Left ventricle myocardium inferior (tissue), 1 donor: ENCODE data around the gene MALRD1. TPM values are rescaled to one million over a fixed set of nuclear protein-coding genes. Genes with fewer than 3 reads are reported as not detected.

Experiments used
- DNase-seq: peaks from one replicate; pipeline ENCODE4 v3.0.0-alpha.2; 2020
- H3K27ac ChIP-seq: fragments of 200-600 bp; replicated peaks from 2 replicates; pipeline ENCODE4 v1.8.0; 2021
- H3K27me3 ChIP-seq: fragments of 200-600 bp; 2 replicates; pipeline ENCODE4 v1.8.0; 2021; ENCODE audit warnings: low read depth
- H3K36me3 ChIP-seq: fragments of 200-600 bp; 2 replicates; pipeline ENCODE4 v1.8.0; 2021
- H3K4me1 ChIP-seq: fragments of 200-600 bp; 2 replicates; pipeline ENCODE4 v1.8.0; 2021
- H3K4me3 ChIP-seq: fragments of 200-600 bp; 2 replicates; pipeline ENCODE4 v1.8.0; 2021; ENCODE audit warnings: mild to moderate bottlenecking, moderate library complexity
- H3K9me3 ChIP-seq: fragments of 200-600 bp; replicated peaks from 2 replicates; pipeline ENCODE4 v1.8.0; 2021
- CTCF ChIP-seq: fragments of 200-600 bp; IDR thresholded peaks from 2 replicates; pipeline ENCODE4 v1.8.0; 2021; ENCODE audit warnings: antibody characterized with exemption, mild to moderate bottlenecking, borderline replicate concordance
- intact Hi-C: fragments of 100-400 bp; cut with micrococcal nuclease; formaldehyde crosslinking; loops from one replicate; pipeline ENCODE4 v1.11.0; 2022
- total RNA-seq: library from RNA; stranded (reverse); fragmentation: NEBNext Ultra II Directional; extraction: Animal tissue kit (Norgen Biotek cat#: 25700); gene quantifications from one replicate; pipeline ENCODE4 v1.2.1, GENCODE V29; 2021
- donor health status: DM: no; HTN: yes; CAD: no; lungs with severe emphysema.

MALRD1 gene
- total RNA-seq, 1 donor from 2014 or later: 0.47 TPM

- intact Hi-C loops: no loop called here
- no peak for TF ChIP-seq CTCF
- Histone ChIP-seq H3K27me3 (no peaks in the 10 kb centered on the region), H3K4me1 (no peaks in the 10 kb centered on the region), H3K36me3 (no peaks in the 10 kb centered on the region), H3K9me3 (no peaks in the 10 kb centered on the region), H3K4me3 (no peak overlapping the region), H3K27ac (no peak overlapping the region)
- DNase-seq: no peak
These were observed 7.4 kb upstream of the MALRD1 start for GRCh38 chr10:19041171-19041570.

- H3K4me3 ChIP-seq: no peak overlapping the region
- H3K27ac ChIP-seq: no peak overlapping the region
- no peaks in the 10 kb centered on the region for H3K4me1 ChIP-seq
- H3K36me3 ChIP-seq: no peaks in the 10 kb centered on the region
- no peak for DNase-seq
- intact Hi-C loops: no loop called here
- TF ChIP-seq CTCF: no peak
- no peaks in the 10 kb centered on the region for H3K9me3 ChIP-seq
- no peaks in the 10 kb centered on the region for H3K27me3 ChIP-seq
These were observed 5.2 kb upstream of the MALRD1 start for GRCh38 chr10:19043431-19043830.

GRCh38 chr10:19046679-19047078 is 1.9 kb upstream of the MALRD1 start:
- DNase-seq: no peak
- intact Hi-C loops: no loop called here
- Histone ChIP-seq H3K27ac (no peak overlapping the region), H3K27me3 (no peaks in the 10 kb centered on the region), H3K4me3 (no peak overlapping the region), H3K4me1 (no peaks in the 10 kb centered on the region), H3K36me3 (no peaks in the 10 kb centered on the region), H3K9me3 (no peaks in the 10 kb centered on the region)
- no peak for TF ChIP-seq CTCF

GRCh38 chr10:19048891-19049290 is 290 bp downstream of the MALRD1 start:
- Histone ChIP-seq H3K27me3 (no peaks in the 10 kb centered on the region), H3K4me3 (no peak overlapping the region), H3K9me3 (no peaks in the 10 kb centered on the region), H3K27ac (no peak overlapping the region), H3K4me1 (no peaks in the 10 kb centered on the region), H3K36me3 (no peaks in the 10 kb centered on the region)
- TF ChIP-seq CTCF: no peak
- intact Hi-C loops: no loop called here
- DNase-seq: no peak

GRCh38 chr10:19049567-19049966 is 966 bp downstream of the MALRD1 start:
- Histone ChIP-seq H3K27ac (no peak overlapping the region), H3K36me3 (no peaks in the 10 kb centered on the region), H3K9me3 (no peaks in the 10 kb centered on the region), H3K27me3 (no peaks in the 10 kb centered on the region), H3K4me3 (no peak overlapping the region), H3K4me1 (no peaks in the 10 kb centered on the region)
- intact Hi-C loops: no loop called here
- no peak for TF ChIP-seq CTCF
- no peak for DNase-seq
